ENCODE measurements around the gene ALOX15. TPM values are rescaled to one million over a fixed set of nuclear protein-coding genes. Genes with fewer than 3 reads are reported as not detected.

ALOX15 gene
- total and polyA plus RNA-seq, 9 donors: 0.07 to 4.1 (median 0.38) TPM; not detected in 3

- H3K36me3 ChIP-seq: no peaks in the 10 kb centered on the region
- H3K27ac ChIP-seq: no peak overlapping the region
- H3K27me3 ChIP-seq: no peaks in the 10 kb centered on the region
- no peaks in the 10 kb centered on the region for H3K9me3 ChIP-seq
- H3K4me1 ChIP-seq (ENCODE audit: insufficient read depth): no peaks in the 10 kb centered on the region
- no peak for DNase-seq
- H3K4me3 ChIP-seq: no peak overlapping the region
- TF ChIP-seq POLR2A (IDR thresholded peaks at IDR 0.05) (no peak), EP300 (IDR thresholded peaks at IDR 0.05) (no peak)
- TF ChIP-seq, protein P1, sequence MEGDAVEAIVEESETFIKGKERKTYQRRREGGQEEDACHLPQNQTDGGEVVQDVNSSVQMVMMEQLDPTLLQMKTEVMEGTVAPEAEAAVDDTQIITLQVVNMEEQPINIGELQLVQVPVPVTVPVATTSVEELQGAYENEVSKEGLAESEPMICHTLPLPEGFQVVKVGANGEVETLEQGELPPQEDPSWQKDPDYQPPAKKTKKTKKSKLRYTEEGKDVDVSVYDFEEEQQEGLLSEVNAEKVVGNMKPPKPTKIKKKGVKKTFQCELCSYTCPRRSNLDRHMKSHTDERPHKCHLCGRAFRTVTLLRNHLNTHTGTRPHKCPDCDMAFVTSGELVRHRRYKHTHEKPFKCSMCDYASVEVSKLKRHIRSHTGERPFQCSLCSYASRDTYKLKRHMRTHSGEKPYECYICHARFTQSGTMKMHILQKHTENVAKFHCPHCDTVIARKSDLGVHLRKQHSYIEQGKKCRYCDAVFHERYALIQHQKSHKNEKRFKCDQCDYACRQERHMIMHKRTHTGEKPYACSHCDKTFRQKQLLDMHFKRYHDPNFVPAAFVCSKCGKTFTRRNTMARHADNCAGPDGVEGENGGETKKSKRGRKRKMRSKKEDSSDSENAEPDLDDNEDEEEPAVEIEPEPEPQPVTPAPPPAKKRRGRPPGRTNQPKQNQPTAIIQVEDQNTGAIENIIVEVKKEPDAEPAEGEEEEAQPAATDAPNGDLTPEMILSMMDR (IDR thresholded peaks at IDR 0.05): no peak
- intact Hi-C loops (cut with DNase I): no loop called here
- WGBS, 3 donors: 67 to 74% (median 69%) methylated on average over 7 of the region's 7 CpGs
Measured at GRCh38 chr17:4632581-4632920, 8.9 kb downstream of the ALOX15 start.

GRCh38 chr17:4631836-4632580, 9.5 kb downstream of the ALOX15 start:
- intact Hi-C loops (cut with DNase I): no loop called here
- Histone ChIP-seq H3K4me3 (no peak overlapping the region), H3K27me3 (no peaks in the 10 kb centered on the region), H3K27ac (no peak overlapping the region), H3K4me1 (ENCODE audit: insufficient read depth) (no peaks in the 10 kb centered on the region), H3K9me3 (no peaks in the 10 kb centered on the region), H3K36me3 (no peaks in the 10 kb centered on the region)
- TF ChIP-seq, protein P1 (IDR thresholded peaks at IDR 0.05): no peak
- TF ChIP-seq POLR2A (IDR thresholded peaks at IDR 0.05): no peak
- no peak for TF ChIP-seq EP300 (IDR thresholded peaks at IDR 0.05)
- WGBS, 3 donors: 65 to 71% (median 67%) methylated on average over 21 of the region's 21 CpGs
- DNase-seq: no peak

DNA sequence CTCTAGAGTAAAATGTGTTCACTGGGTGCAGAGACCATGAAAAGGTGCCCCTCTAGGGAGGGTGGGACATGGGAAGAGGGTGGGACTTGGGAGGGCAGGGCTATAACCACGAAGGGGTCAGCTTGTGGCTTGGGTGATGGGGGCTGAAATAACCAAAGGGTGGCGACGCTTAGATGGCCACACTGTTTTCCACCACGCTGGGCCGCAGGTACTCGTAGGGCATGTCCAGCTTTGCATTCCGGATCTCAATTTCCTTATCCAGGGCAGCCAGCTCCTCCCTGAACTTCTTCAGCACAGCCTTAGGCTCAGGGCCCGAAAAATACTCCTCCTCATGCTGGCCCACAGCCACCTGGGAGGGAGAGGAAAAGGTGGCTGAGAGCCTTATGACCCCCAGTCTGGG, 10.0 kb downstream of the ALOX15 start:
- TF ChIP-seq, protein P1 (IDR thresholded peaks at IDR 0.05): no peak
- TF ChIP-seq POLR2A (IDR thresholded peaks at IDR 0.05) (no peak), EP300 (IDR thresholded peaks at IDR 0.05) (no peak)
- Histone ChIP-seq H3K9me3 (no peaks in the 10 kb centered on the region), H3K4me1 (ENCODE audit: insufficient read depth) (no peaks in the 10 kb centered on the region), H3K4me3 (no peak overlapping the region), H3K36me3 (no peaks in the 10 kb centered on the region), H3K27me3 (no peaks in the 10 kb centered on the region), H3K27ac (no peak overlapping the region)
- intact Hi-C loops (cut with DNase I): no loop called here
- no peak for DNase-seq
- WGBS, 3 donors: 48 to 52% (median 50%) methylated on average over 8 of the region's 8 CpGs

GRCh38 chr17:4626734-4627256, 14.7 kb downstream of the ALOX15 start:
- H3K4me3 ChIP-seq: no peak overlapping the region
- H3K4me1 ChIP-seq (ENCODE audit: insufficient read depth): peaks cover 1% of the 10 kb centered on the region
- no peaks in the 10 kb centered on the region for H3K9me3 ChIP-seq
- intact Hi-C loops (cut with DNase I): loop anchor here in 3 of 4 donors (5.0 to 10.0 kb wide), 3 partner anchors 59 to 204 kb away; no protein-coding TSS in a partner anchor
- no peak for DNase-seq
- no peak overlapping the region for H3K27ac ChIP-seq
- TF ChIP-seq POLR2A (IDR thresholded peaks at IDR 0.05) (no peak), EP300 (IDR thresholded peaks at IDR 0.05) (no peak)
- TF ChIP-seq, protein P1 (IDR thresholded peaks at IDR 0.05): no peak
- H3K27me3 ChIP-seq: no peaks in the 10 kb centered on the region
- WGBS, 3 donors: 67 to 70% (median 69%) methylated on average over 4 of the region's 4 CpGs
- H3K36me3 ChIP-seq: no peaks in the 10 kb centered on the region

All from ovary (tissue), 9 donors.